WTC11 (cell line): ENCODE data around the gene INPP4B.

Source experiments
- E2F4 ChIP-seq: sonication (generic); formaldehyde crosslinking; IDR thresholded peaks from 2 replicates; pipeline ENCODE4 v1.8.1; 2022; ENCODE audit warnings: low read depth, mild to moderate bottlenecking, moderate library complexity, missing genetic modification reagents, borderline replicate concordance
- FOXP4 ChIP-seq: sonication (generic); formaldehyde crosslinking; IDR thresholded peaks from 2 replicates; pipeline ENCODE4 v1.8.0; 2022; ENCODE audit warnings: mild to moderate bottlenecking, missing genetic modification reagents
- TF ChIP-seq, protein P1 (sequence below): fragments of 200-600 bp; IDR thresholded peaks from 2 replicates; pipeline ENCODE4 v1.8.0; 2022; ENCODE audit warnings: antibody characterized with exemption
- TF ChIP-seq, protein P2 (sequence below): sonication (generic); formaldehyde crosslinking; IDR thresholded peaks from 2 replicates; pipeline ENCODE4 v1.8.1; 2022; ENCODE audit warnings: mild to moderate bottlenecking, missing genetic modification reagents, moderate library complexity, borderline replicate concordance

DNA sequence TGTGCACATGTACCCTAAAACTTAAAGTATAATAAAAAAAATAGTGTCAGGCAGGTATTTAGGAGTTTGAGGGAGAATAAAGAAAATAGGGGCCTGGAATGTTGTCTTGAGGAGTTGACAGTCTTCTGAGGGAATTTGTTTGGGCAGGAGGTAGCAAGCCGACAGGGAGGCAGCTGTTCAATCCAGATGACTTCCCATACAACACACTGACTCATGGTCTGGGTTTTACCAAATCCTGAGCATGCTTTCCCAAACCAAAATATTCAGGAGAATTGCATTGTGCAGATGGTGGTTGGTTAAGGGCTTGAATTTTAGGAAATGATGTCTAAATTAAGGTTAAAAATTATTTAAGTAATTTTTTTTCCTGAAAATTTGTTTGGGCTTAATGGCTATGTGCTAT, 430.0 kb downstream of the INPP4B start:
- TF ChIP-seq, protein P1, sequence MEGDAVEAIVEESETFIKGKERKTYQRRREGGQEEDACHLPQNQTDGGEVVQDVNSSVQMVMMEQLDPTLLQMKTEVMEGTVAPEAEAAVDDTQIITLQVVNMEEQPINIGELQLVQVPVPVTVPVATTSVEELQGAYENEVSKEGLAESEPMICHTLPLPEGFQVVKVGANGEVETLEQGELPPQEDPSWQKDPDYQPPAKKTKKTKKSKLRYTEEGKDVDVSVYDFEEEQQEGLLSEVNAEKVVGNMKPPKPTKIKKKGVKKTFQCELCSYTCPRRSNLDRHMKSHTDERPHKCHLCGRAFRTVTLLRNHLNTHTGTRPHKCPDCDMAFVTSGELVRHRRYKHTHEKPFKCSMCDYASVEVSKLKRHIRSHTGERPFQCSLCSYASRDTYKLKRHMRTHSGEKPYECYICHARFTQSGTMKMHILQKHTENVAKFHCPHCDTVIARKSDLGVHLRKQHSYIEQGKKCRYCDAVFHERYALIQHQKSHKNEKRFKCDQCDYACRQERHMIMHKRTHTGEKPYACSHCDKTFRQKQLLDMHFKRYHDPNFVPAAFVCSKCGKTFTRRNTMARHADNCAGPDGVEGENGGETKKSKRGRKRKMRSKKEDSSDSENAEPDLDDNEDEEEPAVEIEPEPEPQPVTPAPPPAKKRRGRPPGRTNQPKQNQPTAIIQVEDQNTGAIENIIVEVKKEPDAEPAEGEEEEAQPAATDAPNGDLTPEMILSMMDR = no peak
- TF ChIP-seq E2F4 (CRISPR knock-in tag) = no peak
- TF ChIP-seq, protein P2, sequence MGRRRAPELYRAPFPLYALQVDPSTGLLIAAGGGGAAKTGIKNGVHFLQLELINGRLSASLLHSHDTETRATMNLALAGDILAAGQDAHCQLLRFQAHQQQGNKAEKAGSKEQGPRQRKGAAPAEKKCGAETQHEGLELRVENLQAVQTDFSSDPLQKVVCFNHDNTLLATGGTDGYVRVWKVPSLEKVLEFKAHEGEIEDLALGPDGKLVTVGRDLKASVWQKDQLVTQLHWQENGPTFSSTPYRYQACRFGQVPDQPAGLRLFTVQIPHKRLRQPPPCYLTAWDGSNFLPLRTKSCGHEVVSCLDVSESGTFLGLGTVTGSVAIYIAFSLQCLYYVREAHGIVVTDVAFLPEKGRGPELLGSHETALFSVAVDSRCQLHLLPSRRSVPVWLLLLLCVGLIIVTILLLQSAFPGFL (CRISPR knock-in tag) = no peak
- TF ChIP-seq FOXP4 (CRISPR knock-in tag) = no peak
